DND-41 (cell line): ENCODE measurements around the gene CPZ.
"Not testable (repeated sequence)": the region's sequence is repeated elsewhere in the genome, so short reads cannot be mapped to it uniquely, and the experiment has no call there.

Source experiments
- ATAC-seq: fragments of 200-7000 bp; cut with Tn5 transposase; 3 replicates; pipeline ENCODE4 v1.9.1; 2021; ENCODE audit warnings: low read depth; ENCODE audit not compliant: insufficient read depth
- DNase-seq: peaks from one replicate; pipeline ENCODE4 v3.0.0-alpha.2; 2020
- H2AFZ ChIP-seq: 2 replicates; pipeline ENCODE4 v1.6.0; 2012; ENCODE audit warnings: low read depth, low read length
- H3K27ac ChIP-seq: 2 replicates; pipeline ENCODE4 v1.5.1; 2012; ENCODE audit warnings: low read length, inconsistent platforms
- H3K27me3 ChIP-seq: fragments of 200-600 bp; sonication (generic); 2 replicates; pipeline ENCODE4 v1.6.0; 2012; ENCODE audit warnings: low read length, mild to moderate bottlenecking, inconsistent platforms; ENCODE audit not compliant: insufficient read depth, poor library complexity
- H3K36me3 ChIP-seq: 2 replicates; pipeline ENCODE4 v1.5.1; 2012; ENCODE audit warnings: low read length, inconsistent platforms; ENCODE audit not compliant: insufficient read depth
- H3K4me1 ChIP-seq: 2 replicates; pipeline ENCODE4 v1.5.1; 2012; ENCODE audit warnings: mild to moderate bottlenecking, low read length; ENCODE audit not compliant: insufficient read depth
- H3K4me2 ChIP-seq: 2 replicates; pipeline ENCODE4 v1.6.0; 2012; ENCODE audit warnings: mild to moderate bottlenecking, moderate library complexity, low read length, inconsistent platforms; ENCODE audit not compliant: insufficient read depth
- H3K4me3 ChIP-seq, 2 experiments: fragments of 200-600 bp in 1 of 2; shearing (Covaris generic) in 1 of 2; 2 replicates each; pipeline ENCODE4 v1.5.1; 2012 to 2016; ENCODE audit warnings: inconsistent platforms in 2 of 2, low read length in 2 of 2, mild to moderate bottlenecking in 2 of 2, low read depth in 1 of 2, moderate library complexity in 1 of 2
- H3K79me2 ChIP-seq: 2 replicates; pipeline ENCODE4 v1.6.0; 2012; ENCODE audit warnings: low read length, inconsistent platforms; ENCODE audit not compliant: insufficient read depth
- H3K9ac ChIP-seq: 2 replicates; pipeline ENCODE4 v1.6.0; 2012; ENCODE audit warnings: low read depth, mild to moderate bottlenecking, inconsistent platforms, low read length, moderate library complexity
- H3K9me3 ChIP-seq: 2 replicates; pipeline ENCODE4 v1.5.1; 2012; ENCODE audit warnings: low read length, moderate library complexity, mild to moderate bottlenecking, inconsistent platforms; ENCODE audit not compliant: insufficient read depth, severe bottlenecking
- H4K20me1 ChIP-seq: 2 replicates; pipeline ENCODE4 v1.6.0; 2012; ENCODE audit warnings: low read length; ENCODE audit not compliant: insufficient read depth
- CTCF ChIP-seq: IDR thresholded peaks from 2 replicates; pipeline ENCODE4 v1.5.1; 2012; ENCODE audit warnings: borderline replicate concordance, low read length, moderate library complexity, mild to moderate bottlenecking; ENCODE audit not compliant: poor library complexity, severe bottlenecking; ENCODE audit errors: extremely low read depth
- EZH2 ChIP-seq: IDR thresholded peaks from 3 replicates; pipeline ENCODE4 v1.6.1; 2012; ENCODE audit warnings: borderline replicate concordance, low read depth, mild to moderate bottlenecking, moderate library complexity, low read length, inconsistent platforms; ENCODE audit not compliant: severe bottlenecking

Gene CPZ

DNA sequence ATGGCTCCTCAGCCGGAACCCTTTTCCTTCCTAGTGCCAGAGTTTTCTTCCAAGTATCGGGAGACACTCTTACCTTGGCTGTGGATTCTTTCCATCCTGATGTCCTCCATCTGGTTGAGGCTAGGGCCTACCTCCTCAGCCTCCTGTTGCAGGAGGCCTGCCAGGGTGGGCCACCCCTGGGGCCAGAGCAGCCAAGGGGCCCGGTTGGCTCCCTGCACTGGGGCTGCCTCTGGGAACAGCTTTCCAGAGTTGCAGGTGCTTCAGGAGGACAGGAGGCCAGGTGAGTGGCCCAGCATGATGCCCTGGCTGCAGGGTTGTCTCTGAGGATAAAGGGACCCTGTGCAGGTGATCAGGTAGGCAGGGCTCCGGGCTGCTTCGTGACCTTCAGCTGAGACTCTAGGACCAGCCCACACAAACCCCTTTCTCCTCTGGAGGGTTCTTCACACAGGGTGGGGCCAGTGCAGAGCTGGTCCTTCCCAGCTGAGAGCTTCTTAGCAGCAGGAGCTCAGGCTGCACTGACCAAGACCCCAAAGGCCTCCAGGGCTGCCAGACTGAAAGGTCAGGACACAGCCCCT, 17.7 kb upstream of the CPZ start:
- H3K9ac ChIP-seq, result no peak overlapping the region
- TF ChIP-seq EZH2 (no peak), CTCF (no peak)
- H3K4me2 ChIP-seq, result no peak overlapping the region
- H4K20me1 ChIP-seq, result 0 out of 2 replicates have a peak, but pooled peaks cover 3% of the 10 kb centered on the region
- no peak overlapping the region for H3K4me3 ChIP-seq
- ATAC-seq (no peak), DNase-seq (no peak)
- H3K79me2 ChIP-seq, result no peaks in the 10 kb centered on the region
- H3K27ac ChIP-seq, result no peak overlapping the region
- no peaks in the 10 kb centered on the region for H3K4me1 ChIP-seq
- H3K27me3 ChIP-seq, result peaks cover 9% of the 10 kb centered on the region
- H2AFZ ChIP-seq, result no peak overlapping the region
- H3K9me3 ChIP-seq, result no peaks in the 10 kb centered on the region
- no peaks in the 10 kb centered on the region for H3K36me3 ChIP-seq

DNA sequence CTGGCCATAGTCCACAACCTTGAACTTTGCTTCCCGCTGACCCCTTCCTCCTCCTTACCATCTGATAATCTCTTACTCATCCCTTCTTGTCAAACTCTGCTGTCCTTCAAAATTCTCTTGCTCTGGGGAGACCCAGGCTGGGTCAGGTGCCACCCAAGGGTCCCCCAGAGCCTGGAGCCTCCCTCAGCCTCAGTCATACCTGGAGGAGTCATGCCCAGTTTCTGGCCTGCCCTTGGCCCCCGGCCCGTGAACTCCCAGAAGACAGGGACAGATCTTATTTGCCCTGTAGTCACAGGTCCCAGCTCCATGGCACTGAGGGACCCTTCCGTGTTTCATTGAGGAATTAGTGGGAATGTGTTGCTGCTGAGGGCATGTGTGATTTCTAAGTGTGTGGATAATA, 17.1 kb upstream of the CPZ start:
- Histone ChIP-seq H2AFZ (no peak overlapping the region), H3K36me3 (no peaks in the 10 kb centered on the region), H3K4me1 (no peaks in the 10 kb centered on the region), H3K27me3 (peaks cover 9% of the 10 kb centered on the region), H3K9ac (no peak overlapping the region), H3K79me2 (no peaks in the 10 kb centered on the region), H3K9me3 (no peaks in the 10 kb centered on the region), H3K4me2 (no peak overlapping the region), H3K27ac (no peak overlapping the region), H3K4me3 (no peak overlapping the region), H4K20me1 (0 out of 2 replicates have a peak, but pooled peaks cover 3% of the 10 kb centered on the region)
- no peak for ATAC-seq
- DNase-seq, result no peak
- no peak for TF ChIP-seq CTCF
- TF ChIP-seq EZH2, result no peak

DNA sequence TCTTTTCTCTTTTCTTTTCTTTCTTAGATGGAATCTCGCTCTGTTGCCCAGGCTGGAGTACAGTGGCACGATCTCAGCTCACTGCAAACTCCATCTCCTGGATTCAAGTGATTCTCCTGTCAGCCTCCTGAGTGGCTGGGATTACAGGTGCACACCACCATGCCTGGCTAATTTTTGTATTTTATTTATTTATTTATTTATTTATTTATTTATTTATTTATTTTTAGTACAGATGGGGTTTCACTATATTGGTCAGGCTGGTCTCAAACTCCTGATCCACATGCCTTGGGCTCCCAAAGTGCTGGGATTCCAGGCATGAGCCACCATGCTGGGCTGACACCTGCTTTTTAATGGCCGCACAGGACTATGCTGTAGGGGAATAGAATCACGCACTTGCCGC, 16.0 kb upstream of the CPZ start:
- DNase-seq, H3K4me2 ChIP-seq, H2AFZ ChIP-seq, H3K27me3 ChIP-seq, H4K20me1 ChIP-seq, H3K9me3 ChIP-seq, H3K4me1 ChIP-seq, H3K27ac ChIP-seq, ATAC-seq, H3K79me2 ChIP-seq, H3K36me3 ChIP-seq, H3K4me3 ChIP-seq, H3K9ac ChIP-seq: not testable (repeated sequence)

GRCh38 chr4:8577046-8577445, 15.5 kb upstream of the CPZ start:
- H3K9ac ChIP-seq, result no peak overlapping the region
- H3K4me3 ChIP-seq, result no peak overlapping the region

More at GRCh38 chr4:8577046-8577445, 15.5 kb upstream of the CPZ start:
- peaks cover 3% of the 10 kb centered on the region; the same call in 1 of the 2 replicates for H4K20me1 ChIP-seq
- no peaks in the 10 kb centered on the region for H3K36me3 ChIP-seq
- TF ChIP-seq CTCF, result no peak
- H3K4me2 ChIP-seq, result no peak overlapping the region
- H3K4me1 ChIP-seq, result no peaks in the 10 kb centered on the region
- no peak overlapping the region for H3K27ac ChIP-seq
- no peaks in the 10 kb centered on the region for H3K9me3 ChIP-seq
- DNase-seq (no peak), ATAC-seq (no peak)
- H3K27me3 ChIP-seq, result peaks cover 2% of the 10 kb centered on the region
- H3K79me2 ChIP-seq, result no peaks in the 10 kb centered on the region
- no peak overlapping the region for H2AFZ ChIP-seq
